ENCODE data around the gene TUBA1B. TPM values are rescaled to one million over a fixed set of nuclear protein-coding genes. Genes with fewer than 3 reads are reported as not detected.
A peak's percentile ranks its signal among the peaks of the same experiment; 100 is the strongest.
"Not testable (repeated sequence)": the region's sequence is repeated elsewhere in the genome, so short reads cannot be mapped to it uniquely, and the experiment has no call there.

TUBA1B gene
- total RNA-seq, result 1,000 to 10,000 TPM; 1,357 to 2,653 TPM

- Mint-ChIP-seq H3K27ac (peak within 1 kb of the TSS; percentile 99), H3K4me1 (peaks cover 19% of the 10 kb centered on the region), H3K36me3 (ENCODE audit: low read depth) (peaks cover 51% of the 10 kb centered on the region), H3K4me3 (peak within 1 kb of the TSS; percentile 95), H3K9me3 (no peaks in the 10 kb centered on the region), H3K27me3 (no peaks in the 10 kb centered on the region)
- ATAC-seq (replicated peaks), result peak; percentile 83
Measured at GRCh38 chr12:49131051-49131893, at the start of gene TUBA1B. Gene TUBA1B (minus strand): TSS chr12:49131395. CDS start chr12:49131300, 95 bp downstream.

- Mint-ChIP-seq H3K27me3 (peaks cover 2% of the 10 kb centered on the region), H3K4me1 (no peaks in the 10 kb centered on the region), H3K27ac (no peak overlapping the region), H3K4me3 (no peak overlapping the region), H3K36me3 (ENCODE audit: low read depth) (no peaks in the 10 kb centered on the region), H3K9me3 (no peaks in the 10 kb centered on the region)
- ATAC-seq (replicated peaks), result no peak
Measured at GRCh38 chr12:49174218-49174617, 43.0 kb upstream of the TUBA1B start.

- H3K27ac Mint-ChIP-seq, result no peak overlapping the region
- no peaks in the 10 kb centered on the region for H3K9me3 Mint-ChIP-seq
- no peak for ATAC-seq (replicated peaks)
- peaks cover 2% of the 10 kb centered on the region for H3K27me3 Mint-ChIP-seq
- H3K4me1 Mint-ChIP-seq, result no peaks in the 10 kb centered on the region
- H3K36me3 Mint-ChIP-seq (ENCODE audit: low read depth), result no peaks in the 10 kb centered on the region
- no peak overlapping the region for H3K4me3 Mint-ChIP-seq
Measured at GRCh38 chr12:49170924-49171323, 39.7 kb upstream of the TUBA1B start.

GRCh38 chr12:49165114-49165513, 33.9 kb upstream of the TUBA1B start:
- Mint-ChIP-seq H3K27me3 (no peaks in the 10 kb centered on the region), H3K27ac (no peak overlapping the region), H3K4me3 (no peak overlapping the region), H3K9me3 (no peaks in the 10 kb centered on the region), H3K36me3 (ENCODE audit: low read depth) (no peaks in the 10 kb centered on the region), H3K4me1 (no peaks in the 10 kb centered on the region)
- no peak for ATAC-seq (replicated peaks)

- not testable (repeated sequence) for H3K4me1 Mint-ChIP-seq; ATAC-seq (replicated peaks); H3K4me3 Mint-ChIP-seq; H3K27me3 Mint-ChIP-seq; H3K9me3 Mint-ChIP-seq; H3K36me3 Mint-ChIP-seq (ENCODE audit: low read depth); H3K27ac Mint-ChIP-seq
Measured at GRCh38 chr12:49161901-49162300, 30.7 kb upstream of the TUBA1B start.

- H3K9me3 Mint-ChIP-seq, result no peaks in the 10 kb centered on the region
- no peaks in the 10 kb centered on the region for H3K27me3 Mint-ChIP-seq
- ATAC-seq (replicated peaks), result no peak
- H3K4me3 Mint-ChIP-seq, result no peak overlapping the region
- no peaks in the 10 kb centered on the region for H3K4me1 Mint-ChIP-seq
- no peak overlapping the region for H3K27ac Mint-ChIP-seq
- H3K36me3 Mint-ChIP-seq (ENCODE audit: low read depth), result no peaks in the 10 kb centered on the region
Measured at GRCh38 chr12:49161092-49161795, 30.0 kb upstream of the TUBA1B start.

- Mint-ChIP-seq H3K27me3 (no peaks in the 10 kb centered on the region), H3K9me3 (no peaks in the 10 kb centered on the region), H3K27ac (no peak overlapping the region), H3K36me3 (ENCODE audit: low read depth) (no peaks in the 10 kb centered on the region), H3K4me3 (no peak overlapping the region), H3K4me1 (no peaks in the 10 kb centered on the region)
- no peak for ATAC-seq (replicated peaks)
Measured at GRCh38 chr12:49160399-49160798, 29.2 kb upstream of the TUBA1B start.

GRCh38 chr12:49154221-49154620, 23.0 kb upstream of the TUBA1B start:
- Mint-ChIP-seq H3K9me3 (no peaks in the 10 kb centered on the region), H3K27me3 (no peaks in the 10 kb centered on the region), H3K27ac (no peak overlapping the region), H3K4me1 (peaks cover 4% of the 10 kb centered on the region), H3K36me3 (ENCODE audit: low read depth) (no peaks in the 10 kb centered on the region), H3K4me3 (no peak overlapping the region)
- ATAC-seq (replicated peaks), result no peak

- H3K9me3 Mint-ChIP-seq, result no peaks in the 10 kb centered on the region
- no peaks in the 10 kb centered on the region for H3K36me3 Mint-ChIP-seq (ENCODE audit: low read depth)
- no peak overlapping the region for H3K4me3 Mint-ChIP-seq
- H3K27ac Mint-ChIP-seq, result no peak overlapping the region
- no peak for ATAC-seq (replicated peaks)
- no peaks in the 10 kb centered on the region for H3K27me3 Mint-ChIP-seq
- H3K4me1 Mint-ChIP-seq, result peaks cover 4% of the 10 kb centered on the region
Measured at GRCh38 chr12:49147384-49147783, 16.2 kb upstream of the TUBA1B start.

- no peaks in the 10 kb centered on the region for H3K27me3 Mint-ChIP-seq
- ATAC-seq (replicated peaks), result no peak
- H3K9me3 Mint-ChIP-seq, result no peaks in the 10 kb centered on the region
- H3K4me1 Mint-ChIP-seq, result peaks cover 4% of the 10 kb centered on the region
- no peak overlapping the region for H3K4me3 Mint-ChIP-seq
- H3K27ac Mint-ChIP-seq, result no peak overlapping the region
- no peaks in the 10 kb centered on the region for H3K36me3 Mint-ChIP-seq (ENCODE audit: low read depth)
Measured at GRCh38 chr12:49146406-49146805, 15.2 kb upstream of the TUBA1B start.

GRCh38 chr12:49144384-49144783, 13.2 kb upstream of the TUBA1B start:
- Mint-ChIP-seq H3K4me3 (no peak overlapping the region), H3K27ac (no peak overlapping the region), H3K27me3 (no peaks in the 10 kb centered on the region), H3K9me3 (no peaks in the 10 kb centered on the region), H3K36me3 (ENCODE audit: low read depth) (no peaks in the 10 kb centered on the region), H3K4me1 (peaks cover 4% of the 10 kb centered on the region)
- ATAC-seq (replicated peaks), result no peak

GRCh38 chr12:49138999-49139398, 7.8 kb upstream of the TUBA1B start:
- Mint-ChIP-seq H3K4me1 (peaks cover 10% of the 10 kb centered on the region), H3K4me3 (no peak overlapping the region), H3K9me3 (no peaks in the 10 kb centered on the region), H3K36me3 (ENCODE audit: low read depth) (no peaks in the 10 kb centered on the region), H3K27me3 (no peaks in the 10 kb centered on the region), H3K27ac (no peak overlapping the region)
- ATAC-seq (replicated peaks), result no peak

- H3K36me3 Mint-ChIP-seq (ENCODE audit: low read depth), result no peaks in the 10 kb centered on the region
- no peak overlapping the region for H3K27ac Mint-ChIP-seq
- no peaks in the 10 kb centered on the region for H3K9me3 Mint-ChIP-seq
- H3K4me1 Mint-ChIP-seq, result peaks cover 10% of the 10 kb centered on the region
- H3K4me3 Mint-ChIP-seq, result no peak overlapping the region
- H3K27me3 Mint-ChIP-seq, result no peaks in the 10 kb centered on the region
- ATAC-seq (replicated peaks), result no peak
Measured at GRCh38 chr12:49138587-49138986, 7.4 kb upstream of the TUBA1B start.

GRCh38 chr12:49137476-49137875, 6.3 kb upstream of the TUBA1B start:
- H3K36me3 Mint-ChIP-seq (ENCODE audit: low read depth), result no peaks in the 10 kb centered on the region
- H3K27me3 Mint-ChIP-seq, result no peaks in the 10 kb centered on the region
- no peak for ATAC-seq (replicated peaks)
- H3K9me3 Mint-ChIP-seq, result no peaks in the 10 kb centered on the region
- peaks cover 10% of the 10 kb centered on the region for H3K4me1 Mint-ChIP-seq
- H3K27ac Mint-ChIP-seq, result no peak overlapping the region
- H3K4me3 Mint-ChIP-seq, result no peak overlapping the region

GRCh38 chr12:49136997-49137396, 5.8 kb upstream of the TUBA1B start:
- H3K4me1 Mint-ChIP-seq, result peaks cover 13% of the 10 kb centered on the region
- ATAC-seq (replicated peaks); H3K36me3 Mint-ChIP-seq (ENCODE audit: low read depth); H3K27me3 Mint-ChIP-seq; H3K9me3 Mint-ChIP-seq; H3K4me3 Mint-ChIP-seq; H3K27ac Mint-ChIP-seq: not testable (repeated sequence)

All from activated T-helper 17 cell treated with anti-CD3 and anti-CD28 coated beads, Interleukin-2, amount 50 U/mL, for 72 hours (primary cell).